Glutamatergic neuron (in vitro differentiated cells): ENCODE measurements around the gene BPIFB4. TPM values are rescaled to one million over a fixed set of nuclear protein-coding genes. Genes with fewer than 3 reads are reported as not detected.

Source experiments
- DNase-seq: peaks from one replicate; pipeline ENCODE4 v3.0.0; 2022
- H3K27ac Mint-ChIP-seq: one replicate; pipeline ENCODE4 v1.8.0; 2020; ENCODE audit warnings: mild to moderate bottlenecking, mixed read lengths, inconsistent platforms; ENCODE audit not compliant: unreplicated experiment
- H3K27me3 Mint-ChIP-seq: one replicate; pipeline ENCODE4 v1.8.0; 2020; ENCODE audit warnings: mild to moderate bottlenecking, moderate library complexity, mixed read lengths, inconsistent platforms; ENCODE audit not compliant: unreplicated experiment
- H3K36me3 Mint-ChIP-seq: one replicate; pipeline ENCODE4 v1.8.0; 2020; ENCODE audit warnings: mild to moderate bottlenecking, mixed read lengths, inconsistent platforms; ENCODE audit not compliant: unreplicated experiment
- H3K4me1 Mint-ChIP-seq: one replicate; pipeline ENCODE4 v1.8.0; 2020; ENCODE audit warnings: mild to moderate bottlenecking, low read depth, mixed read lengths, inconsistent platforms; ENCODE audit not compliant: unreplicated experiment
- H3K4me3 Mint-ChIP-seq: one replicate; pipeline ENCODE4 v1.8.0; 2020; ENCODE audit warnings: mild to moderate bottlenecking, mixed read lengths, inconsistent platforms; ENCODE audit not compliant: unreplicated experiment
- H3K9me3 Mint-ChIP-seq: one replicate; pipeline ENCODE4 v1.8.0; 2020; ENCODE audit warnings: mild to moderate bottlenecking, moderate library complexity, mixed read lengths, inconsistent platforms; ENCODE audit not compliant: unreplicated experiment
- total RNA-seq: library from RNA; stranded (reverse); fragmentation: NEBNext Ultra II Directional; extraction: Animal tissue kit (Norgen Biotek cat#: 25700); gene quantifications from one replicate; pipeline ENCODE4 v1.2.1, GENCODE V29; 2021; ENCODE audit not compliant: unreplicated experiment
- TF ChIP-seq, protein P1 (sequence below): fragments of 200-600 bp; sonication (generic); IDR thresholded peaks from one replicate; pipeline ENCODE4 v1.5.0; 2021; ENCODE audit not compliant: partially characterized antibody, unreplicated experiment

The BPIFB4 gene
- total RNA-seq, 1 donor from 2014 or later, result not detected

DNA sequence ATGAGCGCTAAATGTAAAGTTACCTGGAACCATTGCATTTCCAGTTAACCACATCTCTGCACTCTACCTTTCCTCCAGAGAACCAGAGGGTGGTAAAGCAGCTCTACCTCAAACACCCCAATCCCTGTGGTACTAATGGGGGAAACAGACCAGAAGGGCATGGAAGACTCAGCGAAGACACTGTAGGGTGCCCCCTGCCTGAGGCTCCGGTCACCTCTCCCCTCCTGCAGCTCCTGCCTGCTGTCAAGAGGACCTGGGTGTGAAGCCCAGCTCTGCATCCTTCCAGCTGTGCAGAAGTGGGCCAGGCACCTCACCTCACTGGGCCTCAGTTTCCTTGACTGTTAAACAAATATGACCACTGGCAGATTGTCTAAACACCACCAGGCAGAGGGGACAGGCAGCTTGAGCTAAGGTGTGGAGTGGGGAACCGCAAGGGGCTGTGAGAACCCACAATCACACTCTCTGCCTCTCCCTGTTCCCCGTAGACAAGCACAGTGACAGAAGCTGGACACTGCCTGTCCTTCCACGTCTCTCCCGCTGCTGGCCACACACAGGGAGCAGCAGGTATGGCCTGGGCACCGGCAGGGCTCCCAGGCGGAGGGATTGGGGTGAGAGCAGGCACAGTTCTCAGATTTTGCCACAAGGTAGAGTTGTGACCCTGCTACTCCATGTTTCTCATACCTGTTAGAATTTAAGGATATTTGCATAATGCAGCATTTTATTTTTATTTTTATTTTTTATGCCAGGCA is 79.4 kb downstream of the BPIFB4 start:
- TF ChIP-seq, protein P1, sequence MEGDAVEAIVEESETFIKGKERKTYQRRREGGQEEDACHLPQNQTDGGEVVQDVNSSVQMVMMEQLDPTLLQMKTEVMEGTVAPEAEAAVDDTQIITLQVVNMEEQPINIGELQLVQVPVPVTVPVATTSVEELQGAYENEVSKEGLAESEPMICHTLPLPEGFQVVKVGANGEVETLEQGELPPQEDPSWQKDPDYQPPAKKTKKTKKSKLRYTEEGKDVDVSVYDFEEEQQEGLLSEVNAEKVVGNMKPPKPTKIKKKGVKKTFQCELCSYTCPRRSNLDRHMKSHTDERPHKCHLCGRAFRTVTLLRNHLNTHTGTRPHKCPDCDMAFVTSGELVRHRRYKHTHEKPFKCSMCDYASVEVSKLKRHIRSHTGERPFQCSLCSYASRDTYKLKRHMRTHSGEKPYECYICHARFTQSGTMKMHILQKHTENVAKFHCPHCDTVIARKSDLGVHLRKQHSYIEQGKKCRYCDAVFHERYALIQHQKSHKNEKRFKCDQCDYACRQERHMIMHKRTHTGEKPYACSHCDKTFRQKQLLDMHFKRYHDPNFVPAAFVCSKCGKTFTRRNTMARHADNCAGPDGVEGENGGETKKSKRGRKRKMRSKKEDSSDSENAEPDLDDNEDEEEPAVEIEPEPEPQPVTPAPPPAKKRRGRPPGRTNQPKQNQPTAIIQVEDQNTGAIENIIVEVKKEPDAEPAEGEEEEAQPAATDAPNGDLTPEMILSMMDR, result no peak
- H3K4me1 Mint-ChIP-seq, result no peaks in the 10 kb centered on the region
- H3K4me3 Mint-ChIP-seq, result no peak overlapping the region
- H3K36me3 Mint-ChIP-seq, result no peaks in the 10 kb centered on the region
- no peak for DNase-seq
- H3K9me3 Mint-ChIP-seq, result peaks cover 4% of the 10 kb centered on the region
- H3K27me3 Mint-ChIP-seq, result peaks cover 2% of the 10 kb centered on the region
- no peak overlapping the region for H3K27ac Mint-ChIP-seq

DNA sequence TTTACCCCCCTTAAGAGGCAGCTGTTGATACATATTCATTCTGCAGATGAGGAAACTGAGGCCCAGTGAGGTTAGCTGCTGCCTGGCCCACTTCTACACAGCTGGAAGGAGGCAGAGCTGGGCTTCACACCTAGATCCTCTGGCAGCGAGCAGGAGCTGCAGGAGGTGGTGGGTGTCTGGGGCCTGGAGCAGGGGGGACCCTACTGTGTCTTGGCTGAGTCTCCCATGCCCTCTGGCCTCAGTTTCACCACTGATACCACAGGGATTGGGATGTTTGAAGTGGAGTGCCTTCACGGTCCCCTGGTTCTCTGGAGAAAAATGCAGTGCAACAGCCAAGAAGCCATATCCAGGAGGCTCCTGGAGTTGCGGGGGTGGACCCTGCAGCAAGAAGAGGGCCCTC is 80.3 kb downstream of the BPIFB4 start:
- H3K36me3 Mint-ChIP-seq, result no peaks in the 10 kb centered on the region
- TF ChIP-seq, protein P1, result no peak
- H3K4me1 Mint-ChIP-seq, result no peaks in the 10 kb centered on the region
- no peak overlapping the region for H3K4me3 Mint-ChIP-seq
- no peak for DNase-seq
- H3K27ac Mint-ChIP-seq, result no peak overlapping the region
- peaks cover 2% of the 10 kb centered on the region for H3K27me3 Mint-ChIP-seq
- peaks cover 4% of the 10 kb centered on the region for H3K9me3 Mint-ChIP-seq

DNA sequence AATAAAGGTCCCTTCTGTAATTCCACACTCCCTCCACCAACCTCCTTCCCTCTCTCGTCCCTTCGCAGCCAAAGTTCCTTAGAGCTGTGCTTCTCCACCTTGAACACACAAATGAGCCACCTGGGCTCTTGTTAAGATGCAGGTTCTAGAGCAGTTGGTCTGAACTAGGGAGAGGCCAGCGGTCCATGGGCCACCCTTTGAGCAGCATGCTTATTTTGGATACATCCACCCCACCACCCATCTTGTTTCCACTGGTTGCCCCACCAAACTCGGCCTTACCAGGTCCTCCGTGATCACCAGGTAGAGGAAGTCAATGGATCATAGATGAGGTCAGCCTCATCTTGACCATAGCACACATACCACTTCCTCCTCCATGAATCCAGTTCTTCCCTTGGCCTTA is 81.2 kb downstream of the BPIFB4 start:
- Mint-ChIP-seq H3K4me1 (no peaks in the 10 kb centered on the region), H3K27ac (no peak overlapping the region), H3K4me3 (no peak overlapping the region), H3K36me3 (no peaks in the 10 kb centered on the region), H3K27me3 (peaks cover 2% of the 10 kb centered on the region), H3K9me3 (peaks cover 4% of the 10 kb centered on the region)
- TF ChIP-seq, protein P1, result no peak
- DNase-seq, result no peak

Other genes starting within 250 kb of the BPIFB4 start
- not detected for gene EFCAB8, start 220.7 kb upstream of the BPIFB4 start, total RNA-seq
- not detected for gene SUN5, start 75.2 kb upstream of the BPIFB4 start, total RNA-seq
- not detected for gene BPIFB2, start 71.9 kb upstream of the BPIFB4 start, total RNA-seq
- not detected for gene BPIFB6, start 48.0 kb upstream of the BPIFB4 start, total RNA-seq
- gene BPIFB3, start 25.7 kb upstream of the BPIFB4 start, total RNA-seq, result not detected
- gene BPIFA2, start 88.5 kb downstream of the BPIFB4 start, total RNA-seq, result not detected
- not detected for gene BPIFA3, start 137.7 kb downstream of the BPIFB4 start, total RNA-seq
- not detected for gene BPIFA1, start 156.4 kb downstream of the BPIFB4 start, total RNA-seq
- not detected for gene BPIFB1, start 203.6 kb downstream of the BPIFB4 start, total RNA-seq